ENCODE data around the gene ZNF740. TPM values are rescaled to one million over a fixed set of nuclear protein-coding genes. Genes with fewer than 3 reads are reported as not detected.

ZNF740 gene
- total RNA-seq, 3 donors from 2014 or later (not counting 1 experiment from before 2014, with no cell fraction given), result 37.1 to 65.9 (median 45.3) TPM

- no peak for DNase-seq
- ATAC-seq, result no peak
- Histone ChIP-seq H3K4me3 (ENCODE audit: low read length) (peak overlapping the region; percentile 2), H3K27ac (ENCODE audit: low read length) (peak overlapping the region; percentile 85), H3K4me1 (ENCODE audit: control insufficient read depth, insufficient read depth, low read length) (peaks cover 67% of the 10 kb centered on the region), H3K27me3 (ENCODE audit: control insufficient read depth, insufficient read depth, low read length) (no peaks in the 10 kb centered on the region), H3K36me3 (ENCODE audit: control insufficient read depth, insufficient read depth, low read length) (peaks cover 16% of the 10 kb centered on the region), H3K9me3 (ENCODE audit: control insufficient read depth, insufficient read depth, low read length) (no peaks in the 10 kb centered on the region)
- peaks cover 74 to 94% of the 10 kb centered on the region in 2 donors for H3K4me1 Mint-ChIP-seq
- TF ChIP-seq, protein P1, sequence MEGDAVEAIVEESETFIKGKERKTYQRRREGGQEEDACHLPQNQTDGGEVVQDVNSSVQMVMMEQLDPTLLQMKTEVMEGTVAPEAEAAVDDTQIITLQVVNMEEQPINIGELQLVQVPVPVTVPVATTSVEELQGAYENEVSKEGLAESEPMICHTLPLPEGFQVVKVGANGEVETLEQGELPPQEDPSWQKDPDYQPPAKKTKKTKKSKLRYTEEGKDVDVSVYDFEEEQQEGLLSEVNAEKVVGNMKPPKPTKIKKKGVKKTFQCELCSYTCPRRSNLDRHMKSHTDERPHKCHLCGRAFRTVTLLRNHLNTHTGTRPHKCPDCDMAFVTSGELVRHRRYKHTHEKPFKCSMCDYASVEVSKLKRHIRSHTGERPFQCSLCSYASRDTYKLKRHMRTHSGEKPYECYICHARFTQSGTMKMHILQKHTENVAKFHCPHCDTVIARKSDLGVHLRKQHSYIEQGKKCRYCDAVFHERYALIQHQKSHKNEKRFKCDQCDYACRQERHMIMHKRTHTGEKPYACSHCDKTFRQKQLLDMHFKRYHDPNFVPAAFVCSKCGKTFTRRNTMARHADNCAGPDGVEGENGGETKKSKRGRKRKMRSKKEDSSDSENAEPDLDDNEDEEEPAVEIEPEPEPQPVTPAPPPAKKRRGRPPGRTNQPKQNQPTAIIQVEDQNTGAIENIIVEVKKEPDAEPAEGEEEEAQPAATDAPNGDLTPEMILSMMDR (IDR thresholded peaks at IDR 0.05), result no peak
- H3K36me3 Mint-ChIP-seq, result no peaks in the 10 kb centered on the region
- H3K27me3 Mint-ChIP-seq (ENCODE audit: low read depth in 2 of 2), result no peaks in the 10 kb centered on the region
- peak overlapping the region; percentile 73 for H3K4me3 Mint-ChIP-seq
- H3K9me3 Mint-ChIP-seq, result no peaks in the 10 kb centered on the region
- intact Hi-C loops (cut with micrococcal nuclease), result no loop called here
- 65% methylated on average over 3 of the region's 3 CpGs for WGBS (ENCODE audit: insufficient coverage)
- H3K27ac Mint-ChIP-seq, result peak overlapping the region; percentile 94 to 99
Measured at GRCh38 chr12:53217931-53218307, 37.4 kb downstream of the ZNF740 start.

- Mint-ChIP-seq H3K4me3 (peak overlapping the region; percentile 93), H3K27me3 (ENCODE audit: low read depth in 2 of 2) (no peaks in the 10 kb centered on the region), H3K4me1 (peaks cover 70 to 94% of the 10 kb centered on the region in 2 donors), H3K27ac (peak overlapping the region; percentile 94 to 99), H3K9me3 (no peaks in the 10 kb centered on the region), H3K36me3 (no peaks in the 10 kb centered on the region)
- no peak for DNase-seq
- intact Hi-C loops (cut with micrococcal nuclease), result no loop called here
- peak overlapping the region; percentile 100 for H3K27ac ChIP-seq (ENCODE audit: low read length)
- peak overlapping the region; percentile 83 for H3K4me3 ChIP-seq (ENCODE audit: low read length)
- WGBS (ENCODE audit: insufficient coverage), result 88% methylated on average over 17 of the region's 30 CpGs
- no peaks in the 10 kb centered on the region for H3K9me3 ChIP-seq (ENCODE audit: control insufficient read depth, insufficient read depth, low read length)
- H3K36me3 ChIP-seq (ENCODE audit: control insufficient read depth, insufficient read depth, low read length), result peaks cover 11% of the 10 kb centered on the region
- ATAC-seq, result no peak
- H3K4me1 ChIP-seq (ENCODE audit: control insufficient read depth, insufficient read depth, low read length), result peaks cover 69% of the 10 kb centered on the region
- no peaks in the 10 kb centered on the region for H3K27me3 ChIP-seq (ENCODE audit: control insufficient read depth, insufficient read depth, low read length)
- TF ChIP-seq, protein P1 (IDR thresholded peaks at IDR 0.05), result no peak
Measured at GRCh38 chr12:53218551-53219291, 38.2 kb downstream of the ZNF740 start.

DNA sequence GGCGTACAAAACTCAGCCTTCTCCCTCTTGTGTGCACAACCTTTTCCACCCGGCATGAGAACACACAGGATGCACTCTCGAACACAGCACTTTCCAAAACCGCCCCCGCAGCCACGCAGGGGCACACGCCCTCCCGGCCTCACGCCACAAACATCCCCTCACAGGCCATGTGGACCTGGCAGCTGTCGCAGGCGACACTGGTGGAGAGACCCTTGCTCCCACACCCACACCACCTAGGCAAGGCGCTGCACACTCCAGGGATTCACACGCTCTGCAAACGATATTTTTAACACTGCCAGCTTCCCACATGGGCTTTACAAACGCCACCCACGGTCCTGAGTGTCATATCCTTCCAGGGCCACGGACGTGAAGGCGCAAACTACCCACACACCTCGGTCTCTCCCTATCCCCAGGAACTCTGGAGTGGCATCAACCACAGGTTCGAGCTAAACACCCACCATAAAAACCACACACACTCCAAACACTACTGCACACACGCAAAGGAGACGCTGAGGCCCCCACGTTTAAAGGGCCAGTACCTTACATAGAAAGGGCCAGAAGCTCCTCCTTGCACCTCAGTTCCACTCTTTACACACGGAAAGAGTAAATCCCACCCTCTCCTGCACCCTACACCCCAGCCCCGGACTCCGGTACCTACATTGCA is 38.9 kb downstream of the ZNF740 start:
- intact Hi-C loops (cut with micrococcal nuclease), result no loop called here

More for the DNA sequence above, 38.9 kb downstream of the ZNF740 start:
- no peaks in the 10 kb centered on the region for H3K9me3 Mint-ChIP-seq
- Histone ChIP-seq H3K27me3 (ENCODE audit: control insufficient read depth, insufficient read depth, low read length) (no peaks in the 10 kb centered on the region), H3K9me3 (ENCODE audit: control insufficient read depth, insufficient read depth, low read length) (no peaks in the 10 kb centered on the region), H3K4me3 (ENCODE audit: low read length) (peak overlapping the region; percentile 83), H3K4me1 (ENCODE audit: control insufficient read depth, insufficient read depth, low read length) (peaks cover 76% of the 10 kb centered on the region), H3K27ac (ENCODE audit: low read length) (peak overlapping the region; percentile 100), H3K36me3 (ENCODE audit: control insufficient read depth, insufficient read depth, low read length) (peaks cover 4% of the 10 kb centered on the region)
- no peaks in the 10 kb centered on the region for H3K36me3 Mint-ChIP-seq
- DNase-seq, result peak; percentile 35 to 75
- WGBS (ENCODE audit: insufficient coverage), result 3% methylated on average over 27 of the region's 27 CpGs
- no peak for ATAC-seq
- TF ChIP-seq, protein P1 (IDR thresholded peaks at IDR 0.05), result no peak
- H3K4me3 Mint-ChIP-seq, result peak overlapping the region; percentile 93
- peak overlapping the region; percentile 94 to 99 for H3K27ac Mint-ChIP-seq
- no peaks in the 10 kb centered on the region for H3K27me3 Mint-ChIP-seq (ENCODE audit: low read depth in 2 of 2)
- H3K4me1 Mint-ChIP-seq, result peaks cover 75 to 93% of the 10 kb centered on the region in 2 donors

Data from natural killer cell (primary cell).